ENCODE results near the gene HDLBP.
A peak's percentile ranks its signal among the peaks of the same experiment; 100 is the strongest.

Gene HDLBP

DNA sequence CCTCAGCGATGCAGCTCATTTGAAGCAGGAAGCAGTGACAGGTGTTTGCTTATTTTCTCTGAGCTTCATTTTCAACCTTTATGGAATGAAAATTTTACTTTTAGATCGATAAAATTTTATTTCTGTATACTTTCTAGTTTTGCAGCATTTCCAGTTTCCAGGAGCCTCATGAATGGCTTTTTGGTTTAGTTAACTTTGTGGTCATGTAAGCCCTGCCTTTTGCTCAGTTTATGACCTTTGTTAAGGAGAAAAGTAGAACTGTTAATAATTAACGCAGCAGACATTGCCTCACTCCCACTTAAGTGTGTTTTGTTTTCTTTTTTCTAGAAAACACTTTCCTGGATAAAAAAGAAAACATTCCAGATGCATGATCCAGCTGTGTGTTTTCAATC, 36.2 kb upstream of the HDLBP start:
- H3K9ac ChIP-seq (ENCODE audit: low read length) = no peak overlapping the region
- H3K4me1 ChIP-seq (ENCODE audit: control insufficient read depth, insufficient read depth, low read length) = peaks cover 12% of the 10 kb centered on the region
- peaks cover 77% of the 10 kb centered on the region for H3K36me3 ChIP-seq (ENCODE audit: control insufficient read depth, insufficient read depth, low read length)
- no peaks in the 10 kb centered on the region for H3K9me3 ChIP-seq (ENCODE audit: control insufficient read depth, insufficient read depth, low read depth, low read length)
- no peaks in the 10 kb centered on the region for H3K27me3 ChIP-seq (ENCODE audit: control insufficient read depth, insufficient read depth, low read length)
- no peak overlapping the region for H3K4me3 ChIP-seq (ENCODE audit: low read depth, low read length)
- no peak overlapping the region for H3K27ac ChIP-seq (ENCODE audit: low read depth, low read length)

- no peaks in the 10 kb centered on the region for H3K27me3 ChIP-seq (ENCODE audit: control insufficient read depth, insufficient read depth, low read length)
- peaks cover 12% of the 10 kb centered on the region for H3K4me1 ChIP-seq (ENCODE audit: control insufficient read depth, insufficient read depth, low read length)
- no peak overlapping the region for H3K4me3 ChIP-seq (ENCODE audit: low read depth, low read length)
- H3K36me3 ChIP-seq (ENCODE audit: control insufficient read depth, insufficient read depth, low read length) = peaks cover 83% of the 10 kb centered on the region
- no peak overlapping the region for H3K9ac ChIP-seq (ENCODE audit: low read length)
- H3K9me3 ChIP-seq (ENCODE audit: control insufficient read depth, insufficient read depth, low read depth, low read length) = no peaks in the 10 kb centered on the region
- H3K27ac ChIP-seq (ENCODE audit: low read depth, low read length) = no peak overlapping the region
Measured at GRCh38 chr2:241350878-241351639, 35.6 kb upstream of the HDLBP start.

DNA sequence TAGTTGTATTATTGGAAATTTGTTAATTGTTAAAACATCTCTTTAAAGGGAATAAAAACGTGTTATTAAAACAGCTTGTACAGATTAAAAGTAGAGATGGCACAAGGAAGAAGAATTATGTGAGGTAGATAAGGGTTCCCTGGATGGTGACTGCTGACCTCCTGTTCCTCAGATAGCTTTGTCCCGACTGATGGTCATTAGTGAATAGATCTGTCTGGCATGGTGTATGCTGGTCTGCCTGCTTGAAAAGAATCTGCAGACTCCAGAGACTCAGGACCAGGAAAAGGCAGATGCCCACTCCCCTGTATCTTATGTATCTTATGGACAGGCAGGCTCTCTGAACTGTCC, 35.0 kb upstream of the HDLBP start:
- no peaks in the 10 kb centered on the region for H3K27me3 ChIP-seq (ENCODE audit: control insufficient read depth, insufficient read depth, low read length)
- H3K4me1 ChIP-seq (ENCODE audit: control insufficient read depth, insufficient read depth, low read length) = peaks cover 12% of the 10 kb centered on the region
- H3K27ac ChIP-seq (ENCODE audit: low read depth, low read length) = no peak overlapping the region
- H3K36me3 ChIP-seq (ENCODE audit: control insufficient read depth, insufficient read depth, low read length) = peaks cover 88% of the 10 kb centered on the region
- H3K9me3 ChIP-seq (ENCODE audit: control insufficient read depth, insufficient read depth, low read depth, low read length) = no peaks in the 10 kb centered on the region
- H3K4me3 ChIP-seq (ENCODE audit: low read depth, low read length) = no peak overlapping the region
- no peak overlapping the region for H3K9ac ChIP-seq (ENCODE audit: low read length)

DNA sequence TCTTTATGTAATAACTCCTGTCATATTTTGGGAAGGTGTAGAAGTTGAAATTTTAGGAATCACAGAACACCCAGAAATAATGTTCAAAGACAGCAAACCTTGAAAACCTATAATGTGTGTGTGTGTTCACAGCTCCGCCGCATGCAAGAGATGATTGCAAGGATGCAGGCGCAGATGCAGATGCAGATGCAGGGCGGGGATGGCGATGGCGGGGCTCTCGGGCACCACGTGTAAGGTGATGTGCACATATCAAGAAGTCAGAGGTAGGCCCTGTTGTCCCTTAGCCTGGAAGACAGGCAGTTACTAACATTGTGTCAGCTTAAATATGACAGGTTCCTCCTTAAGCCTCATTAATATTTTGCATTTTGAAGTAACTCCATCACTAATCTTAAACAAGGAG, 34.5 kb upstream of the HDLBP start:
- Histone ChIP-seq H3K27me3 (ENCODE audit: control insufficient read depth, insufficient read depth, low read length) (no peaks in the 10 kb centered on the region), H3K36me3 (ENCODE audit: control insufficient read depth, insufficient read depth, low read length) (peaks cover 94% of the 10 kb centered on the region), H3K9ac (ENCODE audit: low read length) (no peak overlapping the region), H3K9me3 (ENCODE audit: control insufficient read depth, insufficient read depth, low read depth, low read length) (no peaks in the 10 kb centered on the region), H3K27ac (ENCODE audit: low read depth, low read length) (no peak overlapping the region), H3K4me1 (ENCODE audit: control insufficient read depth, insufficient read depth, low read length) (peaks cover 9% of the 10 kb centered on the region), H3K4me3 (ENCODE audit: low read depth, low read length) (no peak overlapping the region)

- no peaks in the 10 kb centered on the region for H3K4me1 ChIP-seq (ENCODE audit: control insufficient read depth, insufficient read depth, low read length)
- H3K9ac ChIP-seq (ENCODE audit: low read length) = no peak overlapping the region
- peaks cover 98% of the 10 kb centered on the region for H3K36me3 ChIP-seq (ENCODE audit: control insufficient read depth, insufficient read depth, low read length)
- H3K4me3 ChIP-seq (ENCODE audit: low read depth, low read length) = no peak overlapping the region
- H3K9me3 ChIP-seq (ENCODE audit: control insufficient read depth, insufficient read depth, low read depth, low read length) = no peaks in the 10 kb centered on the region
- no peaks in the 10 kb centered on the region for H3K27me3 ChIP-seq (ENCODE audit: control insufficient read depth, insufficient read depth, low read length)
- H3K27ac ChIP-seq (ENCODE audit: low read depth, low read length) = no peak overlapping the region
Measured at GRCh38 chr2:241344925-241345651, 29.6 kb upstream of the HDLBP start.

GRCh38 chr2:241340631-241341163, 25.2 kb upstream of the HDLBP start:
- H3K4me1 ChIP-seq (ENCODE audit: control insufficient read depth, insufficient read depth, low read length) = no peaks in the 10 kb centered on the region

DNA sequence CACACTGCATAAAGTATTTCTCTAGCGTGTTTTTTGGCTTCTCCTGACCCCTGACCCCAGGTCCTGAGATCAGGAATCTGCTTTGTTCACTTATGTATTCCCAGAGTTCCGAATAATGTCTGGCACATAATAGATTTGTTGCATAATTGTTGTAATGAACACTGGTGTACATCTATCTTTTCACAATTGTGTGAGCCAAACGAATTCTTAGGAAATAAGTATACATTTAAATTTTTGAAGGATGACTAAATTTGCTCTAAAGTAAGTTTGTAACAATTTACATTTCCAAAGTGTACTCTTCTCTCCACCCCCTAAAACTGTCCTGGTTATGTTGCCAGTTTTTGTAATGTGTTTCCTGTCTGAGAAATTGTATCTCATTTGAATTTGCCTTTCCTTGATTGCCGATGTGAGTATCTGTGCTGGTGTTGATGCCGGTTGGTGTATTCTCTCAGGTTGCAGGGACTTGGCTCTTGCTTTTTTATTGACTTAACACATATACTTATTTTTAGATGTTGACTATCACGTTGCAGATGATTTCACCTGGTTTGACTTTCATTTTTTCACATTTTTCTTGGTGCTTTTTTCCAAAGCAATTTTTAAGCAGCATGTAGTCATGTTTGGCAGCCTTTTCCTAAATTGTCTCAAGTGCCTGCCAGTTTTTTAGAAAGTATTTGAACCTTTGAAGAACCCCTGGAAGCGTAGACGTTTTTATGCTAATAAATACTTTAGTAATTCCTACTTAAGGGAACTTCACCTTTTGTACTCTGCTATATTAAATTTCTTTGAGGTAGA, 24.6 kb upstream of the HDLBP start:
- Histone ChIP-seq H3K36me3 (ENCODE audit: control insufficient read depth, insufficient read depth, low read length) (peaks cover 93% of the 10 kb centered on the region), H3K9ac (ENCODE audit: low read length) (no peak overlapping the region)

More at GRCh38 chr2:241340631-241341163, 25.2 kb upstream of the HDLBP start:
- no peaks in the 10 kb centered on the region for H3K27me3 ChIP-seq (ENCODE audit: control insufficient read depth, insufficient read depth, low read length)
- no peaks in the 10 kb centered on the region for H3K9me3 ChIP-seq (ENCODE audit: control insufficient read depth, insufficient read depth, low read depth, low read length)
- H3K4me3 ChIP-seq (ENCODE audit: low read depth, low read length) = no peak overlapping the region
- no peak overlapping the region for H3K27ac ChIP-seq (ENCODE audit: low read depth, low read length)
- H3K36me3 ChIP-seq (ENCODE audit: control insufficient read depth, insufficient read depth, low read length) = peaks cover 93% of the 10 kb centered on the region
- H3K9ac ChIP-seq (ENCODE audit: low read length) = no peak overlapping the region

DNA sequence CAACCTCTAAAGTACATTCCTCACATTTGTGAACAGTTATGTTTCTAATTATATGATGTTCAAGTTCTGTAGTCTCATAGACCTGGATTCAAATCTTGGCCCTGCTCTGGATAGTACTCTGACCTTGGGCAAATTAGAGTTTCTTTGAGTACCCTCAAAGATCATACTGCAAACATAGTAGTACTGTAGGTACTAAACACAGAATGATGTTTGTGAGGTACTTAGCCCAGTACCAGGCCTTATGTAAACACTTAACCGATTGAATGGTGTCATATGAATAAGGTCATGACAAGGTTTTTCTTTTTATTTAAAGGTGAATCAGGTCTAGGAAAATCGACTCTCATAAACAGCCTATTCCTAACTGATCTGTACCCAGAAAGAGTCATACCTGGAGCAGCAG, 19.3 kb upstream of the HDLBP start:
- no peak overlapping the region for H3K4me3 ChIP-seq (ENCODE audit: low read depth, low read length)
- H3K36me3 ChIP-seq (ENCODE audit: control insufficient read depth, insufficient read depth, low read length) = peaks cover 84% of the 10 kb centered on the region
- H3K9me3 ChIP-seq (ENCODE audit: control insufficient read depth, insufficient read depth, low read depth, low read length) = no peaks in the 10 kb centered on the region
- no peaks in the 10 kb centered on the region for H3K27me3 ChIP-seq (ENCODE audit: control insufficient read depth, insufficient read depth, low read length)
- H3K27ac ChIP-seq (ENCODE audit: low read depth, low read length) = no peak overlapping the region
- H3K9ac ChIP-seq (ENCODE audit: low read length) = no peak overlapping the region
- H3K4me1 ChIP-seq (ENCODE audit: control insufficient read depth, insufficient read depth, low read length) = no peaks in the 10 kb centered on the region

More for the DNA sequence above, 24.6 kb upstream of the HDLBP start:
- no peak overlapping the region for H3K4me3 ChIP-seq (ENCODE audit: low read depth, low read length)
- no peaks in the 10 kb centered on the region for H3K9me3 ChIP-seq (ENCODE audit: control insufficient read depth, insufficient read depth, low read depth, low read length)
- H3K27ac ChIP-seq (ENCODE audit: low read depth, low read length) = no peak overlapping the region
- H3K27me3 ChIP-seq (ENCODE audit: control insufficient read depth, insufficient read depth, low read length) = no peaks in the 10 kb centered on the region
- no peaks in the 10 kb centered on the region for H3K4me1 ChIP-seq (ENCODE audit: control insufficient read depth, insufficient read depth, low read length)

DNA sequence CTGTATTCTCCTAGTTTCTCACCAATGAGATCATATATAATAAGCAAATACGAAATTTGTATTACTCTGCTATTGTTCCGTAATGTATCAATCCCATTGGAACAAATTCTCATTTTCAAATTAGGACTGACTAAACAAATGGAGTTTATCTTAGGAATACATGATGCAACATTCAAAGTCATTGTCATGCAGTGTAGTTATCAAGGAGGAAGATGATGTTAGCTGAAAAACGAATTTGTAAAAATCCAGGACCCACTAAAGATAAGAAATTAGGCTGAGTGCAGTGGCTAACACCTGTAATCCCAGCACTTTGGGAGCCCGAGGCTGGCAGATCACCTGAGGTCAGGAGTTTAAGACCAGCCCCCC, 15.1 kb upstream of the HDLBP start:
- H3K36me3 ChIP-seq (ENCODE audit: control insufficient read depth, insufficient read depth, low read length) = peaks cover 80% of the 10 kb centered on the region

GRCh38 chr2:241329669-241330615, 14.5 kb upstream of the HDLBP start:
- peaks cover 80% of the 10 kb centered on the region for H3K36me3 ChIP-seq (ENCODE audit: control insufficient read depth, insufficient read depth, low read length)
- H3K9me3 ChIP-seq (ENCODE audit: control insufficient read depth, insufficient read depth, low read depth, low read length) = no peaks in the 10 kb centered on the region
- no peak overlapping the region for H3K9ac ChIP-seq (ENCODE audit: low read length)
- H3K27me3 ChIP-seq (ENCODE audit: control insufficient read depth, insufficient read depth, low read length) = no peaks in the 10 kb centered on the region
- H3K4me3 ChIP-seq (ENCODE audit: low read depth, low read length) = no peak overlapping the region
- H3K27ac ChIP-seq (ENCODE audit: low read depth, low read length) = 0 out of 2 replicates have a peak overlapping the region, but pooled peaks have one; percentile 15
- H3K4me1 ChIP-seq (ENCODE audit: control insufficient read depth, insufficient read depth, low read length) = no peaks in the 10 kb centered on the region

More for the DNA sequence above, 15.1 kb upstream of the HDLBP start:
- no peaks in the 10 kb centered on the region for H3K4me1 ChIP-seq (ENCODE audit: control insufficient read depth, insufficient read depth, low read length)
- 0 out of 2 replicates have a peak overlapping the region, but pooled peaks have one; percentile 15 for H3K27ac ChIP-seq (ENCODE audit: low read depth, low read length)
- H3K27me3 ChIP-seq (ENCODE audit: control insufficient read depth, insufficient read depth, low read length) = no peaks in the 10 kb centered on the region
- no peaks in the 10 kb centered on the region for H3K9me3 ChIP-seq (ENCODE audit: control insufficient read depth, insufficient read depth, low read depth, low read length)
- H3K9ac ChIP-seq (ENCODE audit: low read length) = no peak overlapping the region
- H3K4me3 ChIP-seq (ENCODE audit: low read depth, low read length) = no peak overlapping the region

Data from HUES6 (cell line).